Measurements from ENCODE around the gene LCN2.

Gene LCN2

DNA sequence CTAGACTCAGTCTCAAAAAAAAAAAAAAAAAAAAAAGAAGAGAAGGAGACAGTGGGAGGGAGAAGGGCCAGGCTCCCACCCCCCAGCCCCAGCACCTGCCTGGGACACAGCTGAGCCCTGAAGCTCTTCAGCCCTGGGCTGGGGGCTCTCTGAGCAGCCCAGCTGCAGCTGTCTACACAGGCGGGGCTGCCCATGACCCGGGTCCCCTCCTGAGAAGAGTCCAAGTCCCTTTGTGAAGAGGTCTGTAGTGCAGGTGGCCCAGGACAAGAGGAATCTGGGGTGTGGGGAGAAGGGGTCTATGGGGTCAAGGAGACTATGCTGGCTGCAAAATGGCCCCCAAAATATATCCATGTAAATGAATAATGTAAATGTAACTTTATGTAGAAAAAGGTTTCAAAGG is 6.7 kb upstream of the LCN2 start:
- no peaks in the 10 kb centered on the region for H4K20me1 ChIP-seq (ENCODE audit: insufficient read depth, low read length, poor library complexity, severe bottlenecking)
- no peaks in the 10 kb centered on the region for H3F3A ChIP-seq (ENCODE audit: low read depth)
- H3K9ac ChIP-seq (ENCODE audit: low read depth, low read length, poor library complexity, severe bottlenecking), result peak overlapping the region; percentile 54
- H2AFZ ChIP-seq (ENCODE audit: low read length), result no peak overlapping the region
- TF ChIP-seq EZH2phosphoT487 (IDR thresholded peaks at IDR 0.05; ENCODE audit: borderline replicate concordance), result no peak
- TF ChIP-seq, protein P1, sequence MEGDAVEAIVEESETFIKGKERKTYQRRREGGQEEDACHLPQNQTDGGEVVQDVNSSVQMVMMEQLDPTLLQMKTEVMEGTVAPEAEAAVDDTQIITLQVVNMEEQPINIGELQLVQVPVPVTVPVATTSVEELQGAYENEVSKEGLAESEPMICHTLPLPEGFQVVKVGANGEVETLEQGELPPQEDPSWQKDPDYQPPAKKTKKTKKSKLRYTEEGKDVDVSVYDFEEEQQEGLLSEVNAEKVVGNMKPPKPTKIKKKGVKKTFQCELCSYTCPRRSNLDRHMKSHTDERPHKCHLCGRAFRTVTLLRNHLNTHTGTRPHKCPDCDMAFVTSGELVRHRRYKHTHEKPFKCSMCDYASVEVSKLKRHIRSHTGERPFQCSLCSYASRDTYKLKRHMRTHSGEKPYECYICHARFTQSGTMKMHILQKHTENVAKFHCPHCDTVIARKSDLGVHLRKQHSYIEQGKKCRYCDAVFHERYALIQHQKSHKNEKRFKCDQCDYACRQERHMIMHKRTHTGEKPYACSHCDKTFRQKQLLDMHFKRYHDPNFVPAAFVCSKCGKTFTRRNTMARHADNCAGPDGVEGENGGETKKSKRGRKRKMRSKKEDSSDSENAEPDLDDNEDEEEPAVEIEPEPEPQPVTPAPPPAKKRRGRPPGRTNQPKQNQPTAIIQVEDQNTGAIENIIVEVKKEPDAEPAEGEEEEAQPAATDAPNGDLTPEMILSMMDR (conservative IDR thresholded peaks at IDR 0.05; ENCODE audit: low read length), result no peak
- peaks cover 13% of the 10 kb centered on the region for H3K4me1 ChIP-seq (ENCODE audit: insufficient read depth, low read length, poor library complexity, severe bottlenecking)
- no peaks in the 10 kb centered on the region for H3K79me2 ChIP-seq (ENCODE audit: insufficient read depth, low read length)
- no peak overlapping the region for H3K4me3 ChIP-seq (ENCODE audit: low read length, poor library complexity, severe bottlenecking)
- H3K36me3 ChIP-seq (ENCODE audit: insufficient read depth, low read length), result no peaks in the 10 kb centered on the region
- H3K27me3 ChIP-seq (ENCODE audit: insufficient read depth, low read length, poor library complexity, severe bottlenecking), result no peaks in the 10 kb centered on the region
- H3K9me3 ChIP-seq (ENCODE audit: insufficient read depth, low read depth, low read length), result no peaks in the 10 kb centered on the region
- H3K4me2 ChIP-seq (ENCODE audit: low read depth, low read length, poor library complexity, severe bottlenecking), result peak overlapping the region; percentile 51
- H3K9me2 ChIP-seq (replicated peaks; ENCODE audit: low read depth, low read length), result no peaks in the 10 kb centered on the region

DNA sequence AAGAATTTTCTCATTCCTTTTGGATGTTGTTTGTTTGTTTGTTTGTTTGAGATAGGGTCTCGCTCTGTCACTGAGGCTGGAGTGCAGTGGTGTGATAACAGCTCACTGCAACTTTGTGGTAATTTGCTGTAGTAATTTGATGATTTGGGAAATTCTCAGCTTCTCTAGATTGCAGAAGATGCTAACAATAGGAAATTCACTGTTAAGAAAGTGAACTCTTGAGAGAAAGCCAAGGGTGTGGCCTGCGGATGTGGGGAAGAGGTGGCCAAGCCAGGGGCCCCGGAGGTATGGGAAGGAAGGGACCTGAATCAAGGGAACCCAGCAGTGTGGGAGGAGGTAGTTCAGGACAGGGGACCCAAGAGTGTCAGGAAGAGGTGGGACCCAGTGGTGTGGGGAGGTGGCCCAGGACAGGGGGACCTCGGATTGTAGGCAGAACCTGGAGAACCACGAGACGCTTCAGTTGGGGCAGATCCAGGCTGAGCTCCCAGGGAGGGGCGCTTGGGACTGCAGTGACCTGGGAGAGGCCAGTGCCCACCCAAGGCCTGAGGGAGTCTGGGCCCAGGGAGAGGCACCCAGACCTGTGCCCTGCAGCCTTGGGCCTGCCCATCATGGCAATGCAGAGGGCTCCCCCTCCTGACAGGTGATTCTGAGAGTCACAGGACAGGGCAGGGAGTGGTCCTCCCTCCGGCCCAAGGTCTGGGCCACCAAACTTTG is 5.6 kb upstream of the LCN2 start:
- TF ChIP-seq, protein P1 (conservative IDR thresholded peaks at IDR 0.05; ENCODE audit: low read length), result no peak
- TF ChIP-seq EZH2phosphoT487 (IDR thresholded peaks at IDR 0.05; ENCODE audit: borderline replicate concordance), result no peak
- Histone ChIP-seq H4K20me1 (ENCODE audit: insufficient read depth, low read length, poor library complexity, severe bottlenecking) (no peaks in the 10 kb centered on the region), H3K27me3 (ENCODE audit: insufficient read depth, low read length, poor library complexity, severe bottlenecking) (no peaks in the 10 kb centered on the region), H3K4me3 (ENCODE audit: low read length, poor library complexity, severe bottlenecking) (no peak overlapping the region), H2AFZ (ENCODE audit: low read length) (no peak overlapping the region), H3K4me2 (ENCODE audit: low read depth, low read length, poor library complexity, severe bottlenecking) (no peak overlapping the region), H3F3A (ENCODE audit: low read depth) (no peaks in the 10 kb centered on the region), H3K9me3 (ENCODE audit: insufficient read depth, low read depth, low read length) (no peaks in the 10 kb centered on the region), H3K36me3 (ENCODE audit: insufficient read depth, low read length) (no peaks in the 10 kb centered on the region), H3K4me1 (ENCODE audit: insufficient read depth, low read length, poor library complexity, severe bottlenecking) (peaks cover 13% of the 10 kb centered on the region), H3K9me2 (replicated peaks; ENCODE audit: low read depth, low read length) (no peaks in the 10 kb centered on the region), H3K79me2 (ENCODE audit: insufficient read depth, low read length) (no peaks in the 10 kb centered on the region), H3K9ac (ENCODE audit: low read depth, low read length, poor library complexity, severe bottlenecking) (no peak overlapping the region)

DNA sequence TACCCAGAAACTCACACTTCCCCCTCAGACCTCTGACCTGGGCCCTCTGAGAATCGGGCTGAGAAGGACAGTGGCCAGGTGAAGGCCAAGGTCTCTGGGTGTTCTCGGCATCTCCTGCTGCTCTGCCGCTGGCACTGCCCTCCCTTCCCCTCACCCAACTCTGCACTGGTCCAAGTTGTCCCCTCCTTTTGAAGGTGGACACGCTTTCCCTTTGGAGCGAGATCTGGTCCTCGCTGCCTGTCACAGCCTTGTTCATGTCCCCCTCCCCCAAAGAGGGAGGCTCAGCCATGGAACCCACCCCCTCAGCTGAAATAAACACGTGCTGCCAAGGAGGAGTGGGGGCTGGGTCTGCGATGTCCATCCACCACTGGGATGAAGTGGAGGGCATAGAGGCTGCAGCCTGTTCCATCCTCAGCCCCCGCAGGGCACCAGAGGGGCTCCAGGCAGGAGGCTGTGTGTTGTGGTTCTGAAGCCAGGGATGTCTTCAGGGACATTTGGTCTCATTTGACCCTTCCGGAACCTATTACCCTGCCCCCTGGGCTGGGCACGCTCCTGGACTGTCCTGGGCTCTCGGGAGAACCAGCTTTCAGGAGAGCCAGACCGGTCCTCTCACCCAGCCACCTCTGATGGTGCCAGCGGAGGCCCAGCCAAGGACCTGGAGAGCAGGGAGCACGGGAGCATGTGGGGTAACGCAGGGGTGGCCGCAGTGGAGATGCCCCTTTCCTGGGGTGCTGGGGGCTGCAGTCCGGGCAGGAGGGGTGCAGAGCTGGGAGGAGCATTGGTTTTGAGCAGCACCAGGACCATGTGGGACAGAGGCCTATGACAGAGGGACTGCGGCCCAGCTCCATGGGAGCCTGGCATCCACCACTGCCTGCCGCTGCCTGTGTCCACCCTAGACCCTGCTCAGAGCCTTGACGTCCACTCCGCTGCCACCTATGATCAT is 4.7 kb upstream of the LCN2 start:
- TF ChIP-seq EZH2phosphoT487 (IDR thresholded peaks at IDR 0.05; ENCODE audit: borderline replicate concordance), result no peak
- TF ChIP-seq, protein P1 (conservative IDR thresholded peaks at IDR 0.05; ENCODE audit: low read length), result no peak
- no peaks in the 10 kb centered on the region for H3K9me2 ChIP-seq (replicated peaks; ENCODE audit: low read depth, low read length)
- no peak overlapping the region for H2AFZ ChIP-seq (ENCODE audit: low read length)
- no peaks in the 10 kb centered on the region for H3K27me3 ChIP-seq (ENCODE audit: insufficient read depth, low read length, poor library complexity, severe bottlenecking)
- no peaks in the 10 kb centered on the region for H3K79me2 ChIP-seq (ENCODE audit: insufficient read depth, low read length)
- H3F3A ChIP-seq (ENCODE audit: low read depth), result no peaks in the 10 kb centered on the region
- H3K4me1 ChIP-seq (ENCODE audit: insufficient read depth, low read length, poor library complexity, severe bottlenecking), result peaks cover 13% of the 10 kb centered on the region
- no peak overlapping the region for H3K4me2 ChIP-seq (ENCODE audit: low read depth, low read length, poor library complexity, severe bottlenecking)
- no peaks in the 10 kb centered on the region for H3K9me3 ChIP-seq (ENCODE audit: insufficient read depth, low read depth, low read length)
- H4K20me1 ChIP-seq (ENCODE audit: insufficient read depth, low read length, poor library complexity, severe bottlenecking), result no peaks in the 10 kb centered on the region
- H3K4me3 ChIP-seq (ENCODE audit: low read length, poor library complexity, severe bottlenecking), result no peak overlapping the region
- H3K36me3 ChIP-seq (ENCODE audit: insufficient read depth, low read length), result no peaks in the 10 kb centered on the region
- no peak overlapping the region for H3K9ac ChIP-seq (ENCODE audit: low read depth, low read length, poor library complexity, severe bottlenecking)

Data from Loucy (cell line).